RPMI7951 (cell line): ENCODE measurements around the gene RHOU. TPM values are rescaled to one million over a fixed set of nuclear protein-coding genes. Genes with fewer than 3 reads are reported as not detected.
"Not testable (repeated sequence)": the region's sequence is repeated elsewhere in the genome, so short reads cannot be mapped to it uniquely, and the experiment has no call there.

Experiments
- DNase-seq: peaks from one replicate; pipeline ENCODE4 v3.0.0-alpha.2; 2012; ENCODE audit warnings: low read depth
- total RNA-seq: library from RNA; depleted of rRNA; stranded (reverse); fragments of >200 nt; shearing (Covaris generic); gene quantifications from 2 replicates; pipeline ENCODE4 v1.2.3, GENCODE V29; 2014; rRNA removed

Gene RHOU
- total RNA-seq: 0.24 and 0.59 TPM in 2 replicates

DNA sequence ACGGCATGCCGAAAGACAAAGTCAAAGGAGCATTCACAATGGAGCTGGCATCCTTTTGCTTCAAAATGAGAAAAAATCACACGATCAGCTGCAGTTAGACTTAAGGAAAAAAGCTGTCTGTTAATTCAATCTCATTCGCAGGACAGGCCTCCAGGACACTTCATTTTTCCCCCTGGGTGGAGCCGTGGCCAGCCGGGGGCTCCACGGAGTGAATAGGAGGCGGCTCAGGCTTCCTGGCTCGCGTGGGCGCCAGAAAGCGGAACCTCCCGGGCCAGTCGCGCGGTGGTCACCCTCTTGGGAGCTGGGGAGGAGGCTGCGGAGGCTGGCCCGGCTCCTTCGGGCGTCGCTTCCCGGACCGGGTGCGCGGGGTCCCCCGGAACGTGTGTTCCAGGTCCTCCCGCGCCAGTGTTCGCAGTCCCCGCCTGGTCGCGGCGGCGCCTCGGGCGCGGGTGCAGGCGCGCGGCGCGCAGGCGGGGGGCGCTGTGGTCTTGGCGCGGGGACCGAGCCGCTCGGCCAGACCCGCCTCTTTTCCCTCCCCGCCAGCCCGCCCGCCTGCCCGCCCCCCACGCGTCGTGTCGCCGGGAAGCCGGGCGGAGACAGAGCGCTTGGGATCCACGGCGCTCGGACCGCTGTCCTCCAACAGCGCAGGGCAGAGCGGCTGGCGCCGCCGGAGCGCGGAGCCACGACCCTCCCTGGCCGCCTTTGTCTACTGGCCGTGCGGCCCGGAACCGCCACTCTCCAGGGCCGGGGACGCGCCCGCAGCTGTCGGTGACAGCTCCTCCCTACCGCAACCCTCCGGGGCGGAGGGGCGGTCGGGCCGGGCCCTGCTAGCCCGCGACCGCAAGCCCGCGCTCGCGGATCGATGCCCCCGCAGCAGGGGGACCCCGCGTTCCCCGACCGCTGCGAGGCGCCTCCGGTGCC lies at the start of gene RHOU:
TSS of gene RHOU (plus strand) at position 599 of the 921 bp plus-strand sequence. CDS start at position 863, 264 bp downstream.
- peak; percentile 1 for DNase-seq

DNA sequence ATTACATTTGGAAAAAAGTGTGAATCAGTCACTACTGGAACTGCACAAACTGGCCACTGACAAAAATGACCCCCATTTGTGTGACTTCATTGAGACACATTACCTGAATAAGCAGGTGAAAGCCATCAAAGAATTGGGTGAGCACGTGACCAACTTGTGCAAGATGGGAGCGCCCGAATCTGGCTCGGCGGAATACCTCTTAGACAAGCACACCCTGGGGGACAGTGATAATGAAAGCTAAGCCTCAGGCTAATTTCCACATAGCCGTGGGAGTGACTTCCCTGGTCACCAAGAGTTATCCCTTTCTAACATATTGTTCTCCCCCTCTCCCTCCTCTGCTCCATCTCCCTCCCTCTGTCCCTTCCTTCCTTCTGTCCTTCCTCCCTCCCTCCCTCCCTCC lies 47.7 kb upstream of the RHOU start:
- no peak for DNase-seq

DNA sequence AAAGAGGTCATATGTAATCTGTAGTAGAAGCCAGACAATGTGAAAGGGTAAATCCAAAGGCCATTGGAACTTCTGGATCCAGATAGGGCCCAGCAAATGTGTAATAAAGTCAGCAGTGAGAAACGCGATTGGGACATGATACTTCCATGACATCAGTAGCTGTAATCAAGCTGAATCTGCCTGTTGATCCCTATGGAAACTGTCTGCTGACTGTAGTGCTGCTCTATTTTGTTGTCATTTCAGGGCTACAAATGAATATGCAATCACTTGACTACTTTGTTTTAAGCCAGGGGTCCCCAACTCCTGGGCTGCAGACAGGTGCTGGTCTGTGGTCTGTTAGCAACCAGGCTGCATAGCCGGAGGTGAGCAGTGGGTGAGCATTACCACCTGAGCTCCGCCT lies 46.0 kb upstream of the RHOU start:
- no peak for DNase-seq

DNA sequence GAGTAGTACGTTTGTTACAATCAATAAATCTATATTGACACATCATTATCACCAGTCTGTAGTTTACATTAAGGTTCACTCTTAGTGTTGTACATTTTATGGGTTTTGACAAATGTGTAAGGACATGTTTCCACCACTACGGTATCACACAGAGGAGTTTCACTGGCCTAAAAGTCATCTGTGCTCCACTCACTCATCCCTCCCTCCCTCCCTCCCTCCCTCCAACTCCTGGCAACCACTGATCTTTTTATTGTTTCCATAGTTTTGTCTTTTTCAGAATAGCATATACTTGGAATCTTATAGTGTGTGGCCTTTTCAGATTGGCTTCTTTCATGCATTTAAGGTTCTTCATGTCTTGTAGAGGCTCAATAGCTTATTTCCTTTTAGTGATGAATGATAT lies 44.1 kb upstream of the RHOU start:
- DNase-seq: no peak

DNA sequence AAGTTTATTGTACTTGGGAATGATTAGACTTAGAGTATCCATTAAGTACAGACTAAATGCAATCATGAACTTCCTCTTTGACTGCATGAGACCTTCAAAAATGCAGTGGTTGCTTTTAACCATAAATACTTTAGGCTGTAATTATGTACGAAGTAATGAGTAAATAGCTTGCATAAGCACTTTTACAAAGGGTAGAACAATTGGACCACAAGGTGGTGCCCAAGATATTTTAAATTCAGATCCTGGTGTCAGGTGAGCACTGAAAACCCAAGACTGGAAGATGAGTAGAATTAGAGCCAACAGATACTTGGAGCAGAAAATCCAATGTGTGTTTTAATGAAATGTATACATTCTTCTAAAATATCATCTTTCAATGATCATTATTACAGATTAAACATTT lies 43.4 kb upstream of the RHOU start:
- DNase-seq: peak; percentile 15

DNA sequence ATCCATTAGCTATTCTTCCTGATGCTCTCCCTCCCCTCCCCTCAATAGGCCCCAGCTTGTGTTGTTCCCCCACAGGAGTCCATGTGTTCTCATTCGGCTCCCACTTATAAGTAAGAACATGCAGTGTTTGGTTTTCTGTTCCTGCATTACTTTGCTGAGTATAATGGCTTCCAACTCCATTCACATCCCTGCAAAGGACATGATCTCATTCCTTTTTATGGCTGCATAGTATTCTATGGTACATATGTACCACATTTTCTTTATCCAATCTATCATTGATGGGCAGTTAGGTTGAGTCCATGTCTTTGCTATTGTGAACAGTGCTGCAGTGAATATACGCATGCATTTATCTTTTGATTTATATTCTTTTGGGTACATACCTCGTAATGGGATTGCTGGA lies 40.8 kb upstream of the RHOU start:
- DNase-seq: not testable (repeated sequence)

DNA sequence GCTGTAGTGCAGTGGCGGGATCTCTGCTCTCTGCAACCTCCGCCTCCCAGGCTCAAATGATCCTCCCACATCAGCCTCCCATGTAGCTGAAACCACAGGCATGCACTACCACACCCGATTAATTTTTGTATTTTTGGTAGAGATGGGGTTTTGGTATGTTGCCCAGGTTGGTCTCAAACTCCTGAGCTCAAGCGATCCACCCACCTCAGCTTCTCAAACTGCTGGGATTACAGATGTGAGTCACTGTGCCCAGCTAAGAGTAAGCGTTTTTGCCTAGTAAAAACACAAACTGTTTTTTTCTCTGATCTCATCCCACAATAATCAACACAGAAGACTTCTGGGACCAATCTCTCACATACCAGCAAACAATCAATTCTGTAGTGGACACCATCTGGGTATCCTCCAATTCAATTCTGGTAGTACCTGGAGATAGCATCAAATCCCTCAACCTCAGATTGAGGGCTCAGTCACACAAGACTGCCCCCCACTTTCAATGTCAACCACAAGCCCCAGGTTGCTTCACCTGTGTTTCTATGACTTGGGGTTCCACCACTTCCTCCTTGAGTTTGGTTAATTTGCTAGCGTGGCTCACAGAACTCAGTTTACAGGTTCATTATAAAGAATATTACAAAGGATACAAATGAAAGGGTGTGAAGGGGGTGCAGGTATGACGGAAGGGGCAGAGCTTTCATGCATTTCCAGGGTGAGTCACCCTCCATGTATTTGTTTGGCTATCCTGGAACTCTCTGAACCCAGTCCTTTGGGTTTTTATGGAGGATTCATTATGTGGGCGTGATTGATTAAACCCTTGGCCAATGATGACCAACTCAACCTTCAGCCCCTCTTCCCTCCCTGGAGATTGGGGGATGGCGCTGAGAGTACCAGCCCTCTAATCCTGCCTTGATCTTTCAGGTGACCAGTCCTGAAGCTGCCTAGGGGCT lies 40.0 kb upstream of the RHOU start:
- DNase-seq: no peak

DNA sequence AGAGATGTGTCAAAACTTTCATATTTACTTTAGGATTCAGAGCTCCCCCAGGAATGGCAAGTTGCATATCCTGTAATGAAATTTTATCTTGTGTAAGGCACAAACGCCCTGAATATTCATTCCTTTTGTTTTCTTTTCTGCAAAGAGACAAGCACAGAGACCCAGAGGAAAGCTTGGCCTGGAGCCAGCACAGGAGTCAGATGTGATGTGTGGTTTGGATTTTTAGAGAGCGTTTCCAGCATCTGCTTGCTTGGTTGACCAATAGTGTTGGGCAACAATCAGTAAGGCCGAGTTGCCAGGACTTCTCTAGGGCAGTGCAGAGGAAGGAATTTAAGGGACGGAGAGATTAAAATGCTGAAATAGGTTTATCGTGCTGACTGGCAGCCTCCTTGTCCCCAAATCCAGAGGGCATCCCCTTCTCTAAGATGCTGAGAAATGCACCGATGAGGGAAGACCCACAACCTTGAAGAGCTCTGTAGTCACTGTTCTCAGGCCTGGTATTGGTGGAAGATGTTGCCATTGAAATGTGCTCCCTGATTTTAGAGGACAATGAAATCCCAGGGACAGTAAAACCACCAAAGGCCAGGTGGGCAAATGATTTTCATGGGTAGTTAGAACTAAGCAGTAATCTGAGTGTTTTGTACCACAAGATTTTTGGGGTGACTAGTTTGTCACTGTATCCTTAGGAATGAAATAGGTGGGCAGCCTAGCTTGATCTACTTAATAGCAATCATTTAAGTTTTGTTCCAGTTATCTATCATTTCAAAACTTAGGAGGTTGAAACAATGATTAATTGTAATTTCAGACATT lies 37.9 kb upstream of the RHOU start:
- DNase-seq: peak; percentile 23

DNA sequence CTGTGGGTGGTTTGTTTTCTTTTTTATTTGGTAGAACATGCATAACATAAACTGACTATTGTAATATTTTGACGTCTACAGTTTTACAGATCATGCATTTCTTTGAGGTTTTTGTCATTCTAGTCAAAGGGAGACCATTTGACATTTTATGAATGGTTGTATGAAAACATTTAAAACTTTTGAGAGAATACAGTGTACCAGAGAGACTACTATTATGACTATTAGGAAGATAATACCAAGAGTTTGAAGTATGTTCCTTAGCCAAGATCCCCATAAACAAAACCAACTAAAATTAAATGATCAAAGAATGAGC lies 37.3 kb upstream of the RHOU start:
- DNase-seq: no peak

DNA sequence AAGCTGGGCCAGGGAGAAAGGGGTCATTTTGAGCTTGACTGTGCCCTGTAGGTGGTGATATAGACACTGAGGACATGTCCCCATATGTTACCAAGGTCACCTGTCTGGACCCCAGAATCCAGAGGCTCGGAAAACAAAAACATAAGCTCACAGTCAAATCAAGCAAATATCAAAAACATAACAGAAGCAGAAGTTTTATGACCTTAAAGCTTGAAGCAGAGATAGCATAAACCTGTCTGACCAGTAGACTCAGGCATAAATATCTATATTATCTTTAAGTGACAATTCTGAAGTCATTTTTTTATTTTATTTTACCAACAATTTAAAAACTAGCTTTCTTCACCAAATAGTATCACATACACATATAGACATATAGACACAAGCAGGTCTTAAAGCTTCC lies 32.8 kb upstream of the RHOU start:
- DNase-seq: no peak

DNA sequence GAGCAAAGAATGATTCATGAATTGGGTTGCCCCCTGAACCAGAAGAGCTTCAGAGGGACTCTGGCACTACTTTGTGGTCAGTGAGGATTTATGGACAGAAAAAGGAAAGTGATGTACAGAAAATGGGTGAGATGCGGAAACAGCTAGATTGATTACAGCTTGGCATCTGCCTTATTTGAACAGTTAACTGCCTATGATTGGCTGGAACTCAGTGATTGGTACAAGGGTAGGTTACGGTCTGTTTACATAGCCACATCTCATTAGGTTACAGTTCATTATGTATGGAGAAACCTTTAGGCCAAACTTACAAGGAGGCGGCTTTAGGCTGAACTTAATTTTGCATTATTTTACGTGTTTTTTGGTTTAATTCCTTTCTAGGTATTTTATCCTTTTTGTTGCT lies 29.0 kb upstream of the RHOU start:
- no peak for DNase-seq

DNA sequence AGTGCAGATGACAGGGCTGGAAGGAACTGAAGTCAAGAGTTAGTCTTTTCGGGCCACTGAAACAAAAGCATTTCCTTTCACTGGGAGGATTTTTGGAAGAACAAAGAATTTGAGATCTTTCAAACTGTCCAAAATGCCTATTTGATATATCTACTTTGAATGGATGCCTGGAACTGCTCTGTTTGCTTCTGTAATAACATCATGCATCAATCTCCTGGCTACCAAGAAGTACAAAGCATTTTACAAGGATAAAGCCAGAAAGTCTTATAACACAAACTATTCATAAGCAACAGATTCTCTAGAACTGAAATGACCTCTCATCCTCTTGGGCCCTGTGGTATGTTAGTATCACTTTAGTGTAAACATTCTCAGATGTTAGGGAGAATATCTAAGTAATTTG lies 18.2 kb upstream of the RHOU start:
- DNase-seq: no peak

DNA sequence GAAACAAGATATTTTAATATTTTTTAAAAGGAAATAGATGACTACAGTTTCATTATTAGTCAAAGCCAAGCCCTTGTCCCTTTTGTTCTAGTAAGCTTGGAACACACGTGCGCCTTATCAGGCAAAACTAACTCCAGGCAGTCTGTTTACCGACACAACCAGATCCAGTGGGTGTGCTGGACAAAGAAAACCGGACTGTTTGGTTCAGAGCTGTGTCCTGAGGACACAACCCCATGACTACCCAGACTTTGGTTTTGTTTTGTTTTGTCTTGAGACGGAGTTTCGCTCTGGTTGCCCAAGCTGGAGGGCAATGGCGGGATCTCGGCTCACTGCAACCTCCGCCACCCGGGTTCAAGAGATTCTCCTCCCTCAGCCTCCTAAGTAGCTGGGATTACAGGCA lies 13.9 kb upstream of the RHOU start:
- no peak for DNase-seq

DNA sequence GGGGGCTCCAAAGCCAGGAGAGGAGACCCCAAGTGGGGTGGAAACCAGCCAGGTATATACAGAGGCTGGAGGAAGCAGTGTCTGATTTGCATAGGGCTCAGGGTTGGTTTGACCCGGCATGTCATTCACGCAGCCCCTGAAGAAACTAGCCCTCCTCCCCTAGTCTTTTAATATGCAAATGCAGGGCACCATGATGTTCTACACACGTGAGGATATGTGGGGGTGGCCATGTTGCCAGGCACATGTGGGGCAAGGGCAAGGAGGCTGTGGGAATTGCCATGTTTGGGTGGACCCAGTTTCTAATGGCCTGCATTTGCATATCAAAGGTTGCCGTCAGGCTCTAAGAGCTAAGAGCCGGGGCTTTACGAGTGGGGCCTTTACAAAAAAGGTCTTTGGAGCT lies 12.0 kb upstream of the RHOU start:
- DNase-seq: no peak

DNA sequence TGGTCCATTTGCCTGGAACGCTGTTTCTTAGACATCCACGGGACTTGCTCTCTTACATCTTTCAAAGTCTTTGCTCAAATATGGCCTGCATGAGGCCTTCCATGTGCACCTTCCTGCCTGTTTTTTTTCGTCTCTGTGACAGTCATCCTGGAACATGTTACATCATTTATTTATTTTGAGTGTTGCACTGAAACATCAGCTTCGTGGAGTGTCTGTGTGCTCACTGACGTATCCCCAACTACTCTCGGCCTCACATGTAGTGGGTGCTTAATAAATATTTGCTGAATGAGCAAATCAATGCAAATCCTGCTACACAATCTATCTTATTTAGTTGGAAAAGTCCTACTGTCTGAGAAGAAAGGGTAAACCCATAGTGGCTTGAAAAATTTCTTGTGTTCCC lies 11.4 kb upstream of the RHOU start:
- no peak for DNase-seq

DNA sequence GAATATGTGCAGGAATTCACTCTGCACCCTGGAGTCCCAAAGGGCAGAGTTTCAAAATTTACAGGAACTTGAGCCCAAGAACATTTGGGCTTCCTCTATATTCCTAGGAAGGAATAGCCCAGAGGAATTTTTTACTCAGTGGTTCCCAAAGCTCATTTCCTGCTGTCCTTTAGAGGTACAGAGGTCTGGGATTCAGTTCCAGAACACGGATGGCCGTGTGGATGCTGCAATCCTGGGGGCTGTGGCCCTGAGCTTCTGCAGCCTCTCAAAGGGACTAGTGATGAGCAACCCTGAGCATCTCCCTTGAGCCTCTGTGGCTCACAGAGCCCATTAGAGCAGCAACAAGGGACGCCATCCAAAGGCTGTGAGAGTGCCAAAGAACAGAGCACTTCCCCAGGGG lies 10.1 kb upstream of the RHOU start:
- DNase-seq: no peak

DNA sequence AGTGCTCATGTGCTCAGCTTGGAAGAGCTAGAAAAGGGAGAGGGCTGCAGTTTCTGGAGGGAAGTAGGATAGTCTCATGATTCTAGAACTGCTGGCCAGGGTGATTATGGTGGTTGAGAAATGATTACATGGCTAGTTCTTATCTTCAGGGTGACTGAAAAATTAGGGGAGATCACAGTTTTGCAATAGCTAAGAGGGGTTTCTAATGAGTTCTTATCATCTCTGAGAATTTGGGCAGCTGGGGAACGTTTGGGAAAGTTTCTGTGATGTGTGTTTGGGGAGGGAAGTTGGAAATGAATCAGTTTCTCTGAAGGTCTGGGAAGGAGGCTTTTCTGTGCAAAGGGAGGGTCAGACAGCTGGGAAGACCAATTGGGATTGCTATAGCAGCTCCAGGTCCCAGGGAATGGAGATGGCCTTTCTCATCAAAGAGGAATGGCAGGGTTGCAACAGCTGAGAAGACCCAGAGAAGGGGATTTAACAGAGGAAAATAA lies 7.6 kb upstream of the RHOU start:
- DNase-seq: no peak

DNA sequence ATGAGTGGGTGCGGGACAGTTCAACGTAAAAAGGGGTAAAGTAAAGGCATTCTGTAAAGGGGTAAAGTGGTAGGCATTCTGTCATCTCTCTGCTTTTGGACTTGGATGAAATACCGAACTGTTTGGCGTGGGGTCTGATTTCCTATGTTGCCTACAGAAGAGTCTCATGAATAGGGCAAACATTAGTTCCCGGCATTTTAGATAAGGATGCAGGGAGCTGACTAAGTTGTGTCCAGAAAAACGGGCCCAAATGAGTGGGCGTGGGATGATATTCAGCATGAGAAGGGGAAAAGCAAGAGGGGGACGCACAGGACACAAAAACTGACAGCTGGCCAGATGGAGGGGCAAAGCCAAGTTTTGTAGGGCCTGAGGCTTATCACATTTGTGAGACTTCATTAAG lies 2.9 kb upstream of the RHOU start:
- DNase-seq: no peak

DNA sequence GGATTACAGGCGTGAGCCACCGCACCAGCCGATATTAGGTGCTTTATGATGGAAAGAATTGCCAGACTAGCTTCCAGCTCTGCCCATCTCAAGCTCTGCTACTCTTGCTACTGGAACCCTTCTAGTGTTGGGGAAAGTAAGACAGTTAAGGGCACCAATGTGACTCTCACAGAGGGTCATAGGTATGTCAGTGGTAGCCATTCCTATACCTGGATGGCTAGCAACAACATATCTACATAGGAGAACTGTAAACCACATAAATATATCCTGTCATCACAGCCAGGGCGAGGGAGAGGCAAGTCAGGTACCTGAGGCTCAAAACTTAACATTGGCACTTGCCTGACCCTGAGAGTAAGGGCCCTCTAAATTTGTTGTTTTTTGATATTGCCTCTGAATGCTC lies 1.7 kb upstream of the RHOU start:
- DNase-seq: no peak

DNA sequence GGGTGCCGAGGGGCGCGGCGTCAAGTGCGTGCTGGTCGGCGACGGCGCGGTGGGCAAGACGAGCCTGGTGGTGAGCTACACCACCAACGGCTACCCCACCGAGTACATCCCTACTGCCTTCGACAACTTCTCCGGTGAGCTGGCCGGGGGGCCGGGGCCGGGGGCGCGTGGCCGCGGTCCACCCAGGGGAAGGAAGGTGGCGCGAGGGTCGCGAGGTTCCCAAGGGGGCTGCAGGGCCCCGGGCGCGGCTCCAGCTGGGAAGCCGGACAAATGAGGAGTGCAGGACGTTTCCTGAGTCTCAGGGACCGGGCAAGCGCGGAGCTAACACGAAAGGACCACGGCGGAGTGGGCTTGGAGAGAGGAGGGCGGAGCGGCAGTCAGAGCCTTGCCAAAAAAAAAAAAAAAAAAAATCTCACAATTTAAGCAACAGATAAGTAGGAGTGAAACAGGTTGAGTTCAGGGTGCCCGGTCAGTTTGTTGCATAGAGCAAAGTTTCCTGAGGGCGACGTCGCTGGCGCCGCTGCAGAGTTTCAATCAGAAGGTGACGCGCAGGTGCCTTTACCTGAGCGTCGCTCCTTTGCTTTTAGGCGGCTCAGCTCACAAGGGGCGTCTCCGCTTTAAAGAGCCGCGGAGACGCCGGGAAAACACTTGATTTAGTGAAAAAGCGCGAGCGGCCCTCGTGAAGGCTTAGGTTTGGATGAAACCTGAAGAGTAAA lies 750 bp downstream of the RHOU start:
- no peak for DNase-seq

DNA sequence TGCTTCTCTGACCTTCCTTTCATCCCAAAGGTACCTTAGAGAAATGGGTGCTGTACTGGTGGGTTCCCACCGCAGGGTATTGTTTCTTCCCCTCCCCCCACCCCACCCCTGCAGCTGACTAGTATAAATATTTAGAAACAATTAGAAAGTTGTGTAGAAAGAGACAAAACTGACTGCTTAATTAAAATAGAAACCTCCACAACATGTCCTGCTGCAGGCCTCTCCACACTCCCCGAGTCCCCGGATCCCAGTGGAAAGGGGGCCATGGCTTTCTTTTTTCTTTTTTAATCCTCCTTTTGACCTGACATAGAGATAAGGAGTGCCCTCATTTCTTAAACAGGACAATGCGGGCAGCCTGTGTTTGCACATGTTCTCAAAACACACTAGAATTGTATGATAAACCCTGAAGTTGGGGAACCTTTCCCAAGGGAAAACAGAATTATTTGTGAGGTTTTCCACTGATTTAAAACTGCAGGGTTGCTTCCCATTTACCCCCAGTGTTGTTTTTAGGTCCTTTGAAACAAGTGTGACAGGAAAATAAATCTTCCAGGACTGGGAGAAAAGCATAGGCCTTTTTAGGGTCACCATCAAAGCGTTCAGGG lies 1.7 kb downstream of the RHOU start:
- DNase-seq: no peak
